SK-N-SH (cell line): ENCODE measurements around the gene LRRC26. TPM values are rescaled to one million over a fixed set of nuclear protein-coding genes. Genes with fewer than 3 reads are reported as not detected.

ENCODE experiments used
- CTCF ChIA-PET: fragments of 300-600, 350-600 bp; formaldehyde crosslinking; extraction: SDS; loops from one replicate; lab custom pipeline; 2021; lab: Yijun Ruan, JAX
- POLR2A ChIA-PET: fragments of 350-600 bp; sonication (Branson Sonifier 250); formaldehyde crosslinking; extraction: SDS; loops from one replicate; lab custom pipeline; 2020; ENCODE audit warnings: antibody characterized with exemption, inconsistent platforms; lab: Yijun Ruan, JAX
- DNase-seq: peaks from one replicate; pipeline ENCODE4 v3.0.0; 2012
- H2AFZ ChIP-seq: fragments of 200-600 bp; sonication (generic); 2 replicates; pipeline ENCODE4 v1.8.1; 2016; ENCODE audit warnings: antibody characterized with exemption, mild to moderate bottlenecking, low read depth
- H3F3A ChIP-seq: fragments of 200-600 bp; sonication (generic); replicated peaks from 2 replicates; pipeline ENCODE3; 2016; ENCODE audit warnings: antibody characterized with exemption, mild to moderate bottlenecking; ENCODE audit not compliant: insufficient read depth
- H3K27ac ChIP-seq, 2 experiments: fragments of 200-500 bp in 1 of 2; fragments of 200-600 bp in 1 of 2; sonication (Bioruptor generic) in 1 of 2; sonication (generic), shearing (Covaris generic) in 1 of 2; 2 replicates each; pipeline versions ENCODE4 v1.5.1 to v1.6.1; 2014 to 2016; ENCODE audit warnings: low read depth in 2 of 2, inconsistent platforms in 1 of 2, low read length in 1 of 2, mild to moderate bottlenecking in 1 of 2, mixed read lengths in 1 of 2
- H3K27me3 ChIP-seq: fragments of 200-600 bp; sonication (generic), shearing (Covaris generic); 2 replicates; pipeline ENCODE4 v1.6.1; 2016; ENCODE audit warnings: mixed run types; ENCODE audit not compliant: insufficient read depth
- H3K36me3 ChIP-seq, 2 experiments: fragments of 200-500 bp in 1 of 2; fragments of 200-600 bp in 1 of 2; sonication (Bioruptor generic) in 1 of 2; sonication (generic) in 1 of 2; replicated peaks in 1 of 2; 2 replicates each; pipeline versions ENCODE3 to v1.5.1; 2014 to 2016; ENCODE audit warnings: low read length in 1 of 2, mild to moderate bottlenecking in 1 of 2; ENCODE audit not compliant: insufficient read depth in 2 of 2, control insufficient read depth in 1 of 2
- H3K4me1 ChIP-seq, 2 experiments: fragments of 200-500 bp in 1 of 2; fragments of 200-600 bp in 1 of 2; sonication (Bioruptor generic) in 1 of 2; sonication (generic), shearing (Covaris generic) in 1 of 2; 2 replicates each; pipeline versions ENCODE4 v1.5.1 to v1.6.1; 2014 to 2016; ENCODE audit warnings: low read depth in 1 of 2, low read length in 1 of 2, mixed run types in 1 of 2; ENCODE audit not compliant: insufficient read depth in 2 of 2, control insufficient read depth in 1 of 2
- H3K4me2 ChIP-seq: fragments of 200-600 bp; sonication (generic), shearing (Covaris generic); 2 replicates; pipeline ENCODE4 v1.6.1; 2017; ENCODE audit warnings: mixed run types
- H3K4me3 ChIP-seq, 2 experiments: fragments of 200-500 bp in 1 of 2; fragments of 200-600 bp in 1 of 2; sonication (Bioruptor generic) in 1 of 2; sonication (generic), shearing (Covaris generic) in 1 of 2; 2 replicates each; pipeline versions ENCODE4 v1.5.1 to v1.8.1; 2014 to 2016; ENCODE audit warnings: low read depth in 2 of 2, inconsistent platforms in 1 of 2, low read length in 1 of 2, mild to moderate bottlenecking in 1 of 2, mixed read lengths in 1 of 2, moderate library complexity in 1 of 2
- H3K79me2 ChIP-seq: fragments of 200-600 bp; sonication (generic); 2 replicates; pipeline ENCODE4 v1.8.1; 2017; ENCODE audit warnings: mild to moderate bottlenecking; ENCODE audit not compliant: insufficient read depth
- H3K9ac ChIP-seq: fragments of 200-600 bp; sonication (generic); 2 replicates; pipeline ENCODE4 v1.6.1; 2017; ENCODE audit warnings: mixed run types
- H3K9me2 ChIP-seq: fragments of 200-600 bp; sonication (generic); 2 replicates; pipeline ENCODE4 v1.6.1; 2017; ENCODE audit warnings: mixed run types
- H3K9me3 ChIP-seq: fragments of 200-600 bp; sonication (generic); 2 replicates; pipeline ENCODE4 v1.6.1; 2017; ENCODE audit warnings: mixed run types, mild to moderate bottlenecking, moderate library complexity
- H4K20me1 ChIP-seq: fragments of 200-600 bp; sonication (generic); 2 replicates; pipeline ENCODE4 v1.6.1; 2017; ENCODE audit warnings: mild to moderate bottlenecking, mixed run types; ENCODE audit not compliant: insufficient read depth
- CHD2 ChIP-seq: fragments of 150-350 bp; IDR thresholded peaks from 2 replicates; pipeline ENCODE4 v1.6.1; 2018; ENCODE audit warnings: low read length; ENCODE audit not compliant: partially characterized antibody
- JUND ChIP-seq: IDR thresholded peaks from 2 replicates; pipeline ENCODE4 v1.4.0; 2012
- POLR2AphosphoS5 ChIP-seq: IDR thresholded peaks from 2 replicates; pipeline ENCODE4 v1.6.1; 2012; ENCODE audit warnings: low read depth, low read length
- WGBS: methylation state at CpG from one replicate; pipeline ENCODE4 v1.1.6; 2017; ENCODE audit warnings: low lambda C conversion rate; 5-methylcytosine and 5-hydroxymethylcytosine counted together
- polyA plus RNA-seq, 3 experiments: library from polyadenylated mRNA; depleted of rRNA; stranded (reverse); fragments of >200 nt; gene quantifications; 2 replicates each; pipeline ENCODE4 v1.2.3, GENCODE V29; 2012
- TF ChIP-seq, protein P1 (sequence below): IDR thresholded peaks from 2 replicates; pipeline ENCODE4 v1.6.1; 2012; ENCODE audit warnings: mild to moderate bottlenecking, low read depth, low read length, moderate library complexity
- TF ChIP-seq, protein P2 (sequence below): fragments of 150-350 bp; IDR thresholded peaks from 2 replicates; pipeline ENCODE4 v1.6.1; 2016; ENCODE audit warnings: mild to moderate bottlenecking, low read depth, low read length
- TF ChIP-seq, protein P3 (sequence below): fragments of 200-600 bp; sonication (generic); IDR thresholded peaks from 2 replicates; pipeline ENCODE4 v1.6.1; 2017; ENCODE audit warnings: antibody characterized with exemption, mild to moderate bottlenecking, moderate library complexity

Gene LRRC26
- polyA plus RNA-seq, 1 of the 3 experiments (the other 2 are of a cell fraction): not detected

DNA sequence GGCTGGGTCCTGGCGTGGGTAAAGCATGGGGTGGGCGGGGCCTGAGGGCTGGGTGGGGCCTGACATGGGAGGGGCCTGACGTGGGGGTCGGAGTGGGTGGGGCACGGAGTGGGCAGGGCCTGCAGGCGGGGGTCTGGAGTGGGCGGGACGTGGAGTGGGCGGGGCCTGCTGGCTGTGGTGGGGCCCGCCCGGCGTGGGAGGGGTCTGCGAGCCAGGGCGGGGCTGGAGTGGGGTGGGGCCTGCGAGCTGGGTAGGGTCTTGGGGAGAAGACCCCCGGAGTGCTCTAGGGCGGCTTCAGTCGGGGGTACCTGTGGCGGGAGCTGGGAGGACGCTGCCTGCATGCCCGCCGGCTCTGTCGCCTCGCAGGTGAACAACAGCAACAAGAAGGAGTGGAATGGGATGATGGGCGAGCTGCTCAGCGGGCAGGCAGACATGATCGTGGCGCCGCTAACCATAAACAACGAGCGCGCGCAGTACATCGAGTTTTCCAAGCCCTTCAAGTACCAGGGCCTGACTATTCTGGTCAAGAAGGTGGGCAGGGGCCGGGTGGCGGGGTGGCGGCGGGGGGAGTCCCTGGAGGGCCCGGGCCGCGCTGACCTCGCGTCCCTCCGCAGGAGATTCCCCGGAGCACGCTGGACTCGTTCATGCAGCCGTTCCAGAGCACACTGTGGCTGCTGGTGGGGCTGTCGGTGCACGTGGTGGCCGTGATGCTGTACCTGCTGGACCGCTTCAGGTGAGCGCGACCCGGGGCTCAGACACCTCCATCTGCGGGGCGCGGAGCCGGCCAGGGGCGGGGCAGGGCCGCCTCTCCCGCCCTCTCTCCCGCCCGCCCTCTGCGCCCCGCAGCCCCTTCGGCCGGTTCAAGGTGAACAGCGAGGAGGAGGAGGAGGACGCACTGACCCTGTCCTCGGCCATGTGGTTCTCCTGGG, 8.0 kb downstream of the LRRC26 start:
- ChIA-PET POLR2A (no interaction called here), CTCF (no interaction called here)
- Histone ChIP-seq H3K4me2 (no peak overlapping the region), H3K36me3 (no peaks in the 10 kb centered on the region), H3K27me3 (peaks cover 12% of the 10 kb centered on the region), H2AFZ (no peak overlapping the region), H3F3A (no peaks in the 10 kb centered on the region), H3K9me3 (no peaks in the 10 kb centered on the region), H4K20me1 (no peaks in the 10 kb centered on the region), H3K4me3 (no peak overlapping the region), H3K4me1 (peaks cover 0 to 3% of the 10 kb centered on the region in 2 experiments; a peak in 1 of 4 replicates), H3K9me2 (no peaks in the 10 kb centered on the region), H3K27ac (no peak overlapping the region), H3K79me2 (no peaks in the 10 kb centered on the region), H3K9ac (no peak overlapping the region)
- DNase-seq: peak; percentile 82
- WGBS: 81% methylated on average over 38 of the region's 71 CpGs
- TF ChIP-seq JUND: no peak
- TF ChIP-seq, protein P1, sequence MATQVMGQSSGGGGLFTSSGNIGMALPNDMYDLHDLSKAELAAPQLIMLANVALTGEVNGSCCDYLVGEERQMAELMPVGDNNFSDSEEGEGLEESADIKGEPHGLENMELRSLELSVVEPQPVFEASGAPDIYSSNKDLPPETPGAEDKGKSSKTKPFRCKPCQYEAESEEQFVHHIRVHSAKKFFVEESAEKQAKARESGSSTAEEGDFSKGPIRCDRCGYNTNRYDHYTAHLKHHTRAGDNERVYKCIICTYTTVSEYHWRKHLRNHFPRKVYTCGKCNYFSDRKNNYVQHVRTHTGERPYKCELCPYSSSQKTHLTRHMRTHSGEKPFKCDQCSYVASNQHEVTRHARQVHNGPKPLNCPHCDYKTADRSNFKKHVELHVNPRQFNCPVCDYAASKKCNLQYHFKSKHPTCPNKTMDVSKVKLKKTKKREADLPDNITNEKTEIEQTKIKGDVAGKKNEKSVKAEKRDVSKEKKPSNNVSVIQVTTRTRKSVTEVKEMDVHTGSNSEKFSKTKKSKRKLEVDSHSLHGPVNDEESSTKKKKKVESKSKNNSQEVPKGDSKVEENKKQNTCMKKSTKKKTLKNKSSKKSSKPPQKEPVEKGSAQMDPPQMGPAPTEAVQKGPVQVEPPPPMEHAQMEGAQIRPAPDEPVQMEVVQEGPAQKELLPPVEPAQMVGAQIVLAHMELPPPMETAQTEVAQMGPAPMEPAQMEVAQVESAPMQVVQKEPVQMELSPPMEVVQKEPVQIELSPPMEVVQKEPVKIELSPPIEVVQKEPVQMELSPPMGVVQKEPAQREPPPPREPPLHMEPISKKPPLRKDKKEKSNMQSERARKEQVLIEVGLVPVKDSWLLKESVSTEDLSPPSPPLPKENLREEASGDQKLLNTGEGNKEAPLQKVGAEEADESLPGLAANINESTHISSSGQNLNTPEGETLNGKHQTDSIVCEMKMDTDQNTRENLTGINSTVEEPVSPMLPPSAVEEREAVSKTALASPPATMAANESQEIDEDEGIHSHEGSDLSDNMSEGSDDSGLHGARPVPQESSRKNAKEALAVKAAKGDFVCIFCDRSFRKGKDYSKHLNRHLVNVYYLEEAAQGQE: no peak
- no peak for TF ChIP-seq CHD2
- TF ChIP-seq, protein P2, sequence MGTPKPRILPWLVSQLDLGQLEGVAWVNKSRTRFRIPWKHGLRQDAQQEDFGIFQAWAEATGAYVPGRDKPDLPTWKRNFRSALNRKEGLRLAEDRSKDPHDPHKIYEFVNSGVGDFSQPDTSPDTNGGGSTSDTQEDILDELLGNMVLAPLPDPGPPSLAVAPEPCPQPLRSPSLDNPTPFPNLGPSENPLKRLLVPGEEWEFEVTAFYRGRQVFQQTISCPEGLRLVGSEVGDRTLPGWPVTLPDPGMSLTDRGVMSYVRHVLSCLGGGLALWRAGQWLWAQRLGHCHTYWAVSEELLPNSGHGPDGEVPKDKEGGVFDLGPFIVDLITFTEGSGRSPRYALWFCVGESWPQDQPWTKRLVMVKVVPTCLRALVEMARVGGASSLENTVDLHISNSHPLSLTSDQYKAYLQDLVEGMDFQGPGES: no peak
- no peak for TF ChIP-seq POLR2AphosphoS5
- TF ChIP-seq, protein P3, sequence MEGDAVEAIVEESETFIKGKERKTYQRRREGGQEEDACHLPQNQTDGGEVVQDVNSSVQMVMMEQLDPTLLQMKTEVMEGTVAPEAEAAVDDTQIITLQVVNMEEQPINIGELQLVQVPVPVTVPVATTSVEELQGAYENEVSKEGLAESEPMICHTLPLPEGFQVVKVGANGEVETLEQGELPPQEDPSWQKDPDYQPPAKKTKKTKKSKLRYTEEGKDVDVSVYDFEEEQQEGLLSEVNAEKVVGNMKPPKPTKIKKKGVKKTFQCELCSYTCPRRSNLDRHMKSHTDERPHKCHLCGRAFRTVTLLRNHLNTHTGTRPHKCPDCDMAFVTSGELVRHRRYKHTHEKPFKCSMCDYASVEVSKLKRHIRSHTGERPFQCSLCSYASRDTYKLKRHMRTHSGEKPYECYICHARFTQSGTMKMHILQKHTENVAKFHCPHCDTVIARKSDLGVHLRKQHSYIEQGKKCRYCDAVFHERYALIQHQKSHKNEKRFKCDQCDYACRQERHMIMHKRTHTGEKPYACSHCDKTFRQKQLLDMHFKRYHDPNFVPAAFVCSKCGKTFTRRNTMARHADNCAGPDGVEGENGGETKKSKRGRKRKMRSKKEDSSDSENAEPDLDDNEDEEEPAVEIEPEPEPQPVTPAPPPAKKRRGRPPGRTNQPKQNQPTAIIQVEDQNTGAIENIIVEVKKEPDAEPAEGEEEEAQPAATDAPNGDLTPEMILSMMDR: no peak
